22Rv1 (cell line): Measurements from ENCODE around the gene CBX2.

ENCODE experiments used
- H3K27ac ChIP-seq: fragments of 450-650 bp; 2 replicates; pipeline ENCODE4 v1.5.1; 2017
- ZFX ChIP-seq: fragments of 450-650 bp; IDR thresholded peaks from 2 replicates; pipeline ENCODE4 v1.6.1; 2017; ENCODE audit warnings: antibody characterized with exemption, borderline replicate concordance
- TF ChIP-seq, protein P1 (sequence below): fragments of 450-650 bp; IDR thresholded peaks from 2 replicates; pipeline ENCODE4 v1.5.1; 2017; ENCODE audit warnings: mild to moderate bottlenecking

Gene CBX2

DNA sequence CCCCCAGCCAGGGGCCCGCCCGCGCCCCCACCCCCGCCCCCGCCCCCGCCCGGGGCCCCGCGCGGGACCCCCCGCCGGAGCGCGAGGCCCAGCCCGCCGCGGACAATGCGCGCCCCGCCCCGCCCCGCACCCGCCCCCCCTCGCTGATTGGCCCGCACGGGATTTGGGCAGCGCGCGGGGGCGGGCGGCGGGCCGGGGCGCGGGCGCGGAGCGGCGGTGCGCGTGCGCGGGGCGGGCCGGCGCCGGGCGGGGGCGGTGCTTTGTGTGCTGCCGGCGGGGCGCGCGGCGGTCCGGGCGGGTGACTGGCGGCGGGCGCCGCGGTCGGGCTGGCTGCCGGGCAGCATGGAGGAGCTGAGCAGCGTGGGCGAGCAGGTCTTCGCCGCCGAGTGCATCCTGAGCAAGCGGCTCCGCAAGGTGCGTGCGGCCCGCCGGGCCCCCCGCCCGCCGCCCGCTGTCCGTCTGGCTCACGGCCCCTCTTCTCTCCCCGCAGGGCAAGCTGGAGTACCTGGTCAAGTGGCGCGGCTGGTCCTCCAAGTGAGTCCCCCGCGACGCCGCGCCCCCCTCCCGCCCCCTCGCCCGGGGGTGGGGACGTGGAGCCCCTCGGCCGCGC lies at the start of gene CBX2:
CBX2 (plus strand) TSS at position 255 of the 610 bp plus-strand sequence; CDS start at position 343, 88 bp downstream.
- TF ChIP-seq ZFX, result no peak
- TF ChIP-seq, protein P1, sequence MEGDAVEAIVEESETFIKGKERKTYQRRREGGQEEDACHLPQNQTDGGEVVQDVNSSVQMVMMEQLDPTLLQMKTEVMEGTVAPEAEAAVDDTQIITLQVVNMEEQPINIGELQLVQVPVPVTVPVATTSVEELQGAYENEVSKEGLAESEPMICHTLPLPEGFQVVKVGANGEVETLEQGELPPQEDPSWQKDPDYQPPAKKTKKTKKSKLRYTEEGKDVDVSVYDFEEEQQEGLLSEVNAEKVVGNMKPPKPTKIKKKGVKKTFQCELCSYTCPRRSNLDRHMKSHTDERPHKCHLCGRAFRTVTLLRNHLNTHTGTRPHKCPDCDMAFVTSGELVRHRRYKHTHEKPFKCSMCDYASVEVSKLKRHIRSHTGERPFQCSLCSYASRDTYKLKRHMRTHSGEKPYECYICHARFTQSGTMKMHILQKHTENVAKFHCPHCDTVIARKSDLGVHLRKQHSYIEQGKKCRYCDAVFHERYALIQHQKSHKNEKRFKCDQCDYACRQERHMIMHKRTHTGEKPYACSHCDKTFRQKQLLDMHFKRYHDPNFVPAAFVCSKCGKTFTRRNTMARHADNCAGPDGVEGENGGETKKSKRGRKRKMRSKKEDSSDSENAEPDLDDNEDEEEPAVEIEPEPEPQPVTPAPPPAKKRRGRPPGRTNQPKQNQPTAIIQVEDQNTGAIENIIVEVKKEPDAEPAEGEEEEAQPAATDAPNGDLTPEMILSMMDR, result no peak
- peak within 1 kb of the TSS; percentile 54 for H3K27ac ChIP-seq

DNA sequence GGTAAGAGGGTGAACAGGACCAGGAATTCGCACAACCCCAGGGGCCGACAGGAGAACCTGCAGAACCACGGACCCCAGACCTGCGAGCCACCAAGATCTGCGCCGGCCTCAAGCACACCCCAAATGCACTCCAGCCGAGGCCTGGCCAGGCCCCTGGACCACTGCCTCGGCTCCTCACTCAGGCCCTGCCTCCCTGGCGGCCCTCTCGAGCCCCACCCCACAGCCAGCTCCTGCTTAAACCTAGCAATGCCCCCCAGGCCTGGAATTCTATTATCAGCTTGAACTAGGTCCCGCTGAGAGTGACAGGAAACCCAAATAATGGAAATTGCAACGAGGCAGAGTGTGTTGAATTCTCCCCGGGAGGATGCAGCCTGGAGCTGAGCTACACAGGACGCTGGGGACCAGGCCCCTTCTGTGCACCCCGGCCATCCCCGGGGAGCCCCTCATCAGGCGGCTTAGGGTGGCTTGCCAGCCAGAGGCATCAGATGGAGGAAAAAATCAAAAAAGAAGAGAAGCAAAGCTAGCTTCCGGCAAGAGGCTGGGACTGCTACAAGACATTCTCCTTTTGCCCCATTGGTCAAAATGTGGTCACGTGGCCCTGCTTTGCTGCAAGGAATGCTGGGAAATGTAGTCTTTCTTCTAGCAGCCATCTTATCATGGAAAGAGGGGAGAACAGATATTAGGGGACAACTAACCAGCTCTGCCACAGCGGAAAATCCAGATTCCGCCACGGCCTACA lies 49.6 kb upstream of the CBX2 start:
- no peak for TF ChIP-seq ZFX
- TF ChIP-seq, protein P1, result no peak
- H3K27ac ChIP-seq, result no peak overlapping the region

DNA sequence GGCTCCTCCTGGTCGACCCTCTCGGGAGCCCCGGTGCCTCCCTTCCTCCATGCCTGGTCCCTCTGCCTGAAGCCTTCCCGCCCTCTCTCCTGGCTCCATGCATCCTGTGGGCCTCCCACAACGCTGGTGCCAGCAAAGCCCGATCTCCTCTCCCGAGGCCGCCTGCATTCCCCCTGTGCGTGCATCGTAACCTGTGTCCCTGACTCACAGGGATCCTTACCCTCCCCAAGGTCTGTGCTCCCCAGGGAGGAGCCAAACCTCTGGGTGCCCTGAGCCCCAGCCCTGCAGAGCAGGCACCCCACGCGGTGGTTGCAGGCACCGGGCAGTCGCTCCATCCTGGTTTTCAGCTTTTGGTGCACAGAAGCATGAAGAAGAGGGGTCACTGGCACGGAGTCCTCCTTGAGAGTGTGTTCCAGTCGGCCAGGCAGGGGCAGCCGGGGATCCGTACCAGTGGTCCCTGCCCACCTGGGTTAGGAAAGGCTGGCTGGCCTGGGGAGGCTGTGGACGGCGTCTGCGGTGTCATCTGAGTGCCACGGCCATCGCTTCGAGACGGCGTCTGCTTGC lies 49.0 kb upstream of the CBX2 start:
- TF ChIP-seq, protein P1, result no peak
- no peak for TF ChIP-seq ZFX
- H3K27ac ChIP-seq, result no peak overlapping the region

DNA sequence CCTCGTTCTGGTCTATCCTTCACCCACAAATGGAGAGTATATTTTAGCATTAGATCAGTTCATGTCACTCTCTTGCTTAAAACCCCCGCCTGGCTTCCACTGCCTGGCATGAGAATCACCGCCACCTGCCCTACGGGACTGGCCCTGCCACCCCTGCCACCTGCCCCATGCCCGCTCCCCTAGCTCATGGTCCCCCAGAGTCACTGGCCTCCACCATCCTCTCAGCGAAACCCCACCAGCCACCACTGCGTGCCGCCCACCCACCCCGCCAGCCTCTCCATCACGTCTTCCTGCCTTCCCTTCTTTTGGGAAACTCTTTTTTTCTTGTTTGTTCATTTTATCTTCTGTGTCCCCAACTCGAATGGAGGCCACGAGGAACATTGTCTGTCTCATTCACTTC lies 48.2 kb upstream of the CBX2 start:
- H3K27ac ChIP-seq, result no peak overlapping the region
- TF ChIP-seq, protein P1, result no peak
- TF ChIP-seq ZFX, result no peak

DNA sequence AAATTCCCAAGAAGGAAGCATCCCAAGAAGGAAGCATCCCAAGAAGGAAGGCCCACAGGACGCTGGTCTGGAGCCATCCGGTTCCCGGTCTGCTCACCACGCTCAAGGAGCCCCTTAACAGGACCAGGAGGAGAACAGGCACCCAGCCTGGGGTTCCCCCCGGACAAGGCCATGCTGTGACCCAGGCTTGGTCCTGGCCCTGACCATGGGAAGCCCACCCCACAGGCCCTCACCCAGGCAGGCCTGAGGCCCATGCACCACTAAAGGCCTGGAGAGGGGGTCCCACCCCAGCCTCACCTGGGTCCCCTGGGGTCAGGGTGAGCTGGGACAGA lies 47.5 kb upstream of the CBX2 start:
- H3K27ac ChIP-seq, result no peak overlapping the region

DNA sequence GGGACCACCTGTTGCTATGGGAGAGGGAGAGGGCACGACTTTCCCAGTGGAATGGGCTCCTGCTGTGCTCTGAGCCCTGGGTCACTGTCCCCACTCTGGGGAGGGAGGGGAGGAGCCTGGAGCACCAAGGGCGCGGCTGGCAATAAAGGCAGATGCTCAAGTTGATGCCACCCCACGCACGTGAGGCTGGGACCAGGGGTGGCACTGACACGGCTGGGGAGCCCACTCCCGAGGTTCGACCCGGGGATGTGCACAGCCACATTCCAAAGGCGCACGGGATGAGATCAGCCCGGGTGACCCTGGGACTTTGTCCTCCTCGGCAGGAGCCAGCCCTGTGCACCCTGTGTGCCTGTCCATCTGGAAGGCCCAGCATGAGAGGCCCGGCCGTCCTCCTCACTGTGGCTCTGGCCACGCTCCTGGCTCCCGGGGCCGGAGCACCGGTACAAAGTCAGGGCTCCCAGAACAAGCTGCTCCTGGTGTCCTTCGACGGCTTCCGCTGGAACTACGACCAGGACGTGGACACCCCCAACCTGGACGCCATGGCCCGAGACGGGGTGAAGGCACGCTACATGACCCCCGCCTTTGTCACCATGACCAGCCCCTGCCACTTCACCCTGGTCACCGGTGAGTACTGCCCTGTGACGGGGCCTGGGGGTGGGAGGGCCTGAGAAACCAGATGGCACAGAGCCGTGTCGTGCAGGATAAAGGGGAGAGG lies 47.0 kb upstream of the CBX2 start, which contains the start of gene ENPP7:
ENPP7 (plus strand) TSS at position 175 of the 715 bp plus-strand sequence; CDS start at position 372, 197 bp downstream.
- TF ChIP-seq ZFX, result no peak
- TF ChIP-seq, protein P1, result no peak
- no peak within 1 kb of the TSS for H3K27ac ChIP-seq

More for the DNA sequence above, 47.5 kb upstream of the CBX2 start:
- TF ChIP-seq, protein P1, result no peak
- TF ChIP-seq ZFX, result no peak
